COLO668 (cell line): Measurements from ENCODE around the gene CST4.
"Not testable (repeated sequence)": the region's sequence is repeated elsewhere in the genome, so short reads cannot be mapped to it uniquely, and the experiment has no call there.

Experiments
- DNase-seq: peaks from one replicate; lab custom pipeline; 2025; ENCODE audit not compliant: unreplicated experiment; lab: John Stamatoyannopoulos, UW

Gene CST4

GRCh38 chr20:23662276-23662870 lies 26.5 kb downstream of the CST4 start:
- no peak for DNase-seq

- DNase-seq = no peak
These were observed 27.8 kb downstream of the CST4 start for GRCh38 chr20:23661002-23661429.

- no peak for DNase-seq
These were observed 28.6 kb downstream of the CST4 start for GRCh38 chr20:23659989-23660837.

GRCh38 chr20:23659610-23659988 lies 29.2 kb downstream of the CST4 start:
- not testable (repeated sequence) for DNase-seq

- DNase-seq = no peak
These were observed 29.7 kb downstream of the CST4 start for GRCh38 chr20:23658989-23659609.

GRCh38 chr20:23658336-23658735 lies 30.5 kb downstream of the CST4 start:
- no peak for DNase-seq

GRCh38 chr20:23657202-23657601 lies 31.6 kb downstream of the CST4 start:
- no peak for DNase-seq

- no peak for DNase-seq
These were observed 32.5 kb downstream of the CST4 start for GRCh38 chr20:23656372-23656771.

GRCh38 chr20:23655491-23656211 lies 33.2 kb downstream of the CST4 start:
- DNase-seq = no peak

GRCh38 chr20:23654717-23655116 lies 34.1 kb downstream of the CST4 start:
- no peak for DNase-seq

- no peak for DNase-seq
These were observed 34.8 kb downstream of the CST4 start for GRCh38 chr20:23654000-23654399.

GRCh38 chr20:23653400-23653938 lies 35.4 kb downstream of the CST4 start:
- DNase-seq = no peak

- no peak for DNase-seq
These were observed 35.9 kb downstream of the CST4 start for GRCh38 chr20:23652926-23653325.

- DNase-seq = no peak
These were observed 36.5 kb downstream of the CST4 start for GRCh38 chr20:23652371-23652770.

GRCh38 chr20:23651117-23651516 lies 37.7 kb downstream of the CST4 start:
- DNase-seq = no peak

- no peak for DNase-seq
These were observed 38.9 kb downstream of the CST4 start for GRCh38 chr20:23649830-23650417.

GRCh38 chr20:23649242-23649641 lies 39.6 kb downstream of the CST4 start:
- DNase-seq = no peak

- no peak for DNase-seq
These were observed 41.5 kb downstream of the CST4 start for GRCh38 chr20:23647346-23647745.

- no peak for DNase-seq
These were observed 42.5 kb downstream of the CST4 start for GRCh38 chr20:23646106-23646873.

- DNase-seq = no peak
These were observed 43.3 kb downstream of the CST4 start for GRCh38 chr20:23645575-23645974.
